Fibroblast of skin of right quadriceps (primary cell): Measurements from ENCODE around the gene LRRC49.

Experiments
- DNase-seq: peaks from one replicate; pipeline ENCODE4 v3.0.0-alpha.2; 2013

LRRC49 gene

DNA sequence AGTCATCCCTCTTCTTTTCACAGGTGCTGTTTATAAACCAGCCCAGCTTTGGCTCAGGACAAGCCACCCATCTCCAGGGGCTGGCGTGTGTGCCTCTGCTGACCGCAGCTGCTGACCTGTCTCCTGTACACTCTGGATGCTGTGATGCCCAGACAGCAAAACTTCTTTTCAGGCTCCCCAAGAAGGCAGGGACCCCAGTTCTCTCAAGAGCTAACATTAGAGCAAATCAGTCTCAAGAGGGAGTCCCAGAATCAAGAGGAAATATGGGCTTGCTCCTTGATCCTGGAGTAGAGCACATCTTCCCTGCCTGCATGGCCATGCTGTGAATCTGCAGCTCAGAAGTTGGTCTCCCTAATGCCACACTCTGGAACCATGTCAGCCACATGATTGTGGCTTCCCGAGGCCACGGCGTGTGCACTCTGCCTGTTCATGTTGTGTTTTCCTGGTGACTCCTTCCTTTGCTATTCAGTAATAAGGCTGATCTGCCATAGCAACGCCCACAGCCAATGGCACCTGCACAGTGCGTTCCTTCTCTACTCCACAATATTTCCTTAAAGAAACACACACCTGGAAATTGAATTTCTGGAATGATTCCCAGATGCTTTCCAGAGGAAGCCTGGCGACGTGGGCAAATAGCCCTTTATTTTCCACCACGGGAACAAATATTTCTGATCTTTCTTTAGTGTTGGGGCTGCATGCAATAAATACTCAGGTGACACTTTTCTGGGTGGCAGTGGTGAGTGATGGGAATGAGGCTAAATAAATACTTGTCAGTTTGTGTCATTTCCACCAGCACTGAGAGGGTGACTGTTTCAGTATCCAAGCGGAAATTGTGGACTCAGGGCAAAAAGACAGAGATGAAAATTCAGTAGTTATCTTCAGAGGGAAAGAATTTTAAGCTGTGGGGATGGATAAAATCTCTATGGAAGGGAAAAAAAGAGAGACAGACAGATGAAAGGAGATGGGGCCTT lies 200.7 kb downstream of the LRRC49 start:
- DNase-seq: peak; percentile 75

DNA sequence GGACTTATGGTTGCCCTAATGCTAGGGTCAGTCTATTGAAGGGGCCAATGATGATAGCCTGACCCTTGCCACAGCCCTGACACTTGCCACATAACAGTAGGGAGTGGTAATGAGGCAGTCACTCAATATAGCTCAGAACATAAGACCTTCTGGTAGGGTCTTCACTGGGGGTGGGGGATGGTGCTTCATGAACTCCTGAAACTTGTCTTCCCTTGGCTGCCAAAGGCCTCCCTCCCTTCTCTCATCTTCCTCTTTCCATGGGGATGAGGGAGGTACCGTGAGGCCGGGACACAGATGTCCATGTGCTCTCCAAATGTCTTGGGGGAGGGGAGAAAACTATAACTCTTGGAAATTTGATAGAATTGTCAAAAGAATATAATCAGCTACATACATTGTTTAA lies 201.5 kb downstream of the LRRC49 start:
- DNase-seq: no peak

DNA sequence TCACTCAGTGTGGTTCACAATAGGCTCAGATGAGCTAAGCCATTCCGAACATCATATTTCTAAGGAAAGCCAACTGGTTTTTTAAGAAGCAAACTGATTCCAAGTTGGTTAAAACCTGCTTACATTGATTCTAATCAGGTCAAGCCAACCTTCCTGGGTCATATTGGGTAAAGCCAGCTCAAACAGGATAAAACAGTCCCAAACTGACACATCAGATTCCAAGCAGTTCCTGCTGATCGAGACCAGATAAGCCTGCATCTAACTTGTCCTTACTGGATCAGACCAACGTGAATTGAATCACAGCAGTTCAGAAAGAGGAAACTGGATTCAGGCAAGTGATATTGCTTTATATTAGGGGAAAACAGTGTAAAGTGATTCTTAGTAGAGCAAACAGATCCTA lies 204.1 kb downstream of the LRRC49 start:
- DNase-seq: peak; percentile 63

DNA sequence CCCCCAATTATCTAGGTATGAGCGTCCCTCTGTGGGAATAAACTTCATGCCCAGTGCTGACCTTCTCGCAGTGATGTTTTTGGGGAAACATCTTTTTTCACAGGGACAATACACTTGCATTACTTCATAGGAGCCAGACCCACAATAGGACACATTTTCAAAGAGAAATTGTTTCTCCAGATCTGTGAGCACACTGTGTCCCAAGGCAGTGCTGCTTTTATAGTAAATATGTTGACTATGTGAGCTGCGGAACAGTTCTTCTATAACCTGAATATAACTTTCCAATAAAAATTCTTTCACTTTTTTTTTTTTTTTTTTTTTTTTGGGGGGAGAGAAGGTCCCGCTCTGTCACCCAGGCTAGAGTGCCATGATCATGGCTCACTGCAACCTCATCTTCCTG lies 205.3 kb downstream of the LRRC49 start:
- DNase-seq: no peak

DNA sequence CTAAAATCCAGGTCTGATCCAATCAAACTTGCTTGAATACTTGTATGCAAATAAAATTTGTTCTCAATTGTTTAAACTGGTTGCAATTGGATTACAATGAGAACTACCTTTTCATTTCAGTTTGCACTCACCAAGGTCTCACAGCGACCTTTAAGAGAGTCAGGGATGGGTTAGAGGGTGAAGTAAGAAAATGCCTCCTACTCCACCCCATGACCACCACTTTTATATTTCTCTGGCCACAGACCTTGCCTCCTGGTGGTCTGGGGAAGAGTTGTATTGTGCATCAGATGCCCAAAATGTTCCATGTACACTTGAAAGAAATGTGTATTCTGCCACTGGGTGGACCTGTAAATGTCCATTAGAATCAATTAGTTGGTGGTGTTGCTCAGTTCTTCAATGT lies 206.3 kb downstream of the LRRC49 start:
- no peak for DNase-seq
